Measurements from ENCODE around the gene KAT6B. TPM values are rescaled to one million over a fixed set of nuclear protein-coding genes. Genes with fewer than 3 reads are reported as not detected.

Gene KAT6B
- total and polyA plus RNA-seq, 2 of the 8 experiments (the other 6 are each of a cell fraction or from before 2014, with no cell fraction given) = 7.3 to 30.8 TPM

DNA sequence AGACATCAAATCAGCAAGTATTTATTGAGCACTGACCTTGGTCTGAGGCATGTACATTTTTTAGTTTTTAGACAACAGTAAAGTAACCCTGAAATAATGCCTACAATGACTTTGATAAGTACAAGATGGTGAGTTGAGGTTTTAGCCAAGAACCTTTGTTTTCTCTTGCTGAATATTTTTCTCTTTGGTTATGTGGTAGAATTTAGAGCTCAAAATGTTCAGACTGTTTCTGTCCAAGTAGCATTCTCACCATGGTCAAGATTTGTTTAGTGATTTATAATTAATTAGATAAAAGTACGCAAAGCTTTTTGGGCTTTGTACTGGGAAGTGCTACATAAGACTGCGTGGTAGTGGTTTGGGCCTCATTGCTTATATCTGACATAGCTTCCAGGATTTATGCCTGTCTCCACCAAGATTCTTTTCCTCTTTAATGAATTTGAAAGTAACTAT lies 102.4 kb downstream of the KAT6B start (continued):
- no peak for TF ChIP-seq KDM4A (IDR thresholded peaks at IDR 0.05; ENCODE audit: low read depth, low read length, severe bottlenecking)
- TF ChIP-seq CEBPB (IDR thresholded peaks at IDR 0.05; ENCODE audit: low read depth, low read length) = no peak
- TF ChIP-seq SP2 (IDR thresholded peaks at IDR 0.05; ENCODE audit: low read length) = no peak

Data from H1 (cell line).